Left renal cortex interstitium (tissue), 4 donors: ENCODE data around the gene ADGRB3. TPM values are rescaled to one million over a fixed set of nuclear protein-coding genes. Genes with fewer than 3 reads are reported as not detected.
"Not testable (repeated sequence)": the region's sequence is repeated elsewhere in the genome, so short reads cannot be mapped to it uniquely, and the experiment has no call there.

Experiments used
- DNase-seq, 4 donors: peaks; one replicate each; pipeline ENCODE4 v3.0.0-alpha.2; 2013; ENCODE audit warnings: low read depth in 4 of 4, low spot score in 2 of 4, missing footprints in 1 of 4
- polyA plus RNA-seq, 4 donors: library from polyadenylated mRNA; unstranded; fragments of 120-200 nt; gene quantifications; one replicate each; pipeline ENCODE4 v1.2.1, GENCODE V29; 2013; ENCODE audit not compliant: insufficient read length in 4 of 4

The ADGRB3 gene
- polyA plus RNA-seq, 4 donors: 2.9 to 5.5 (median 4.5) TPM

DNA sequence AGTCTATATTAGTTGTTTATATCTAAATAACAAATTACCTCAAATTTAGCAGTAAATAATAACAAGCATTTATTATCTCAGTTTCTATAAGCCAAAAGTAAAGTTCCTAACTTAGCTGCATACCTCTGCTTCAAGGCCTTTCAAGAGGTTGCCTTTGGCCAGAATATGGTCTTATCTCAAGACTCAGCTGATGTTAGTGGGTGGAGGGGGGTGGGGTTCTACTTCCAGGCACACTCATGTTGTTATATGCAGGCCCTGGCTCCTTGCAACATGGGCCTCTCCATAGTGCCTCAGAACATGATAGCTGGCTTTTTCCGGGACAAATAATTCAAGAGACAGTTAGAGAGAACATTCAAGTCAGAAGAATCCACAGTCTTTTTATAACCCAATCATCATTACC is 266.0 kb downstream of the ADGRB3 start:
- DNase-seq: no peak

DNA sequence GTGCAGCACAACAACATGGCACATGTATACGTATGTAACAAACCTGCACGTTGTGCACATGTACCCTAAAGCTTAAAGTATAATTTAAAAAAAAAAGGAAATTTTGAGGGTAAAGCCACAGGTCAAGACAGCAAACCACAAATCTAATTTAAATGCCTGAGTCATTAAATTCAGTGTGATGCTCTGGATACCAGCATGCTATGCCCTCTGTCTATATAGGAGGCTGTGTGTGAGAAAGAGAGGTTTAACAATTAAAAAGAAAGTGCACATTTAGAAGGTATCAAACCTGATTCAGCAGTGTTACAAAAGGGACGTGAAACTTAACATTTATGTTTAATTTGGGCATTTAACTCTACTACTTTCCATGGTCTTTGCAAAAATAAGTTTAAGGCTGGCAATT is 276.3 kb downstream of the ADGRB3 start:
- DNase-seq: no peak

DNA sequence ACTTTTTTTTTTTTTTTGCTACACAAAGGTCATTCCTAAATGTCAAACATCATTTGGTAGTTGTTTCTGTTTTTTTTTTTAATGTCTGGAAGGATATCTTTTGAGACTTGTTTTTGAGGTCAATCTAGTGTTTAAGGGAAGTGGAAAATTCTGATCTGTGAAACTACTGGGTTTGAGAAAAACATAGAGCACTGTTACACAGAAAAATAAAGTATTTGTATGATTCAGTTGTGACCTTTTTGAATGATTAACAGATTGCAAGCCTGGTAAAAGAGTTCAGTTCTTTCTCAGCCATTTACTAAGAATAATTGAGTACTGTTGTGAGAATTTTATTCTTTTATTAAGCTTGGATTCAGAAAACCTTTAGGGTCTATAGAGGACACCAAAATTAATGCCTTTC is 276.7 kb downstream of the ADGRB3 start:
- no peak for DNase-seq

DNA sequence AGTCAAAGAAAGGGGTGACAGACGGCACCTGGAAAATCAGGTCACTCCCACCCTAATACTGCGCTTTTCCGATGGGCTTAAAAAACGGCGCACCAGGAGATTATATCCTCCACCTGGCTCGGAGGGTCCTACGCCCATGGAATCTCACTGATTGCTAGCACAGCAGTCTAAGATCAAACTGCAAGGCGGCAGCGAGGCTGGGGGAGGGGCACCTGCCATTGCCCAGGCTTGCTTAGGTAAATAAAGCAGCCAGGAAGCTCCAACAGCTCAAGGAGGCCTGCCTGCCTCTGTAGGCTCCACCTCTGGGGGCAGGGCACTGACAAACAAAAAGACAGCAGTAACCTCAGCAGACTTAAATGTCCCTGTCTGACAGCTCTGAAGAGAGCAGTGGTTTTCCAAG is 277.7 kb downstream of the ADGRB3 start:
- not testable (repeated sequence) for DNase-seq

DNA sequence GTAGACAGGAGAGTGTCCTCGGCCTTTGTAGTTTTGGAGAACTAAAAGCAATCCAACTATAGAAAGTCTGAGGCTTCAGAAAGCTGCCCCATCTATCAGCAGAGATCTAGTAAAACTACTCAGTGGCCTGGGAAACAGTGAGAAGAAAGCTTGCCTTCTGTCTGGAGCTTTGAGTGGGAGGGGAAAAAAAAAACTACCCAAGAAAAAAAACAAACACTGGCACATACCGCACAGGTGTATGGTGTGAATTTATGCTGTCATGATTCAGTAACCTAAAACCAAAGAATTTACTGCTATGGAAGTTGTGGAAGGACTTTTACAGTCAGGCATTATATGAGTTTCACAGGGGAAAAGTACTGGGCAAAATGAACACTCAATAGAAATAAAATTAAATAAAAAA is 280.5 kb downstream of the ADGRB3 start:
- peak in 3 of 4 donors; percentile 8 to 39 (median 21) for DNase-seq

DNA sequence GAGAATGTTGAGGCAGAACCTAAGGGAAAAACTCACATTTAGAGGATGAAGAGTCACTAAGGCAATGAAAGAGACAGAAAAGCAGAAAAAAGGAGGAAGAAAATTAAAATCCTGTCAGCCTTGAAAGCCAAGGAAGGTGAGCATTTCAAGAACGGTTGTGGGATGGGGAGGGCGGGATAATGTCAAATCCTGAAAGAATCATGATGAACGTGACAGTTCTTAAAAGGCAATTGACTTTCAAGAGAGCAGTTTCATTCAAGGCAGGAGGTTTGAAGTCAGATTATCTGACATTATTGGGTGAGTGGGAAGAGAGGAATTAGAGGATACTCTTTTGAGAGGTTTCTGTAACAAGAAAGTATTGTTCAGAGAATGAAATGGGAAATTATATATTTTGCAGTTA is 284.5 kb downstream of the ADGRB3 start:
- no peak for DNase-seq

DNA sequence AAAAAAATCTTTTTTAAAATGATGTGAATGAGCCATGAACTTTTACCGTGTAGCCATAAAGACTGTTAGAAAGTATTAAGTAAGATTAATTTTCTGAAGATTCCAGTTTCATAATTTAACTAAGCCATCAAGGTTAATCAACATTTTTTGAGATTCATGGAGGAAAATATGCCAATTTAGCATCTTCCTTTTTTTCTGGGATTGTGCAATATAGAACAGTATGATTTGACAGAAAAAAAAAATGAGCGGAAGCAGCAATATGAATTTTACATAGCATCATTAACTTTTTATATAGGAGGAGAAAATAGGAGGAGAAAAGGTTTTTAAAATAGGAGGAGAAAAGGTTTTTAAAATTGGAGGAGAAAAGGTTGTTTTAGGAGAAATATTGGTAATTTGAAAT is 306.3 kb downstream of the ADGRB3 start:
- no peak for DNase-seq

DNA sequence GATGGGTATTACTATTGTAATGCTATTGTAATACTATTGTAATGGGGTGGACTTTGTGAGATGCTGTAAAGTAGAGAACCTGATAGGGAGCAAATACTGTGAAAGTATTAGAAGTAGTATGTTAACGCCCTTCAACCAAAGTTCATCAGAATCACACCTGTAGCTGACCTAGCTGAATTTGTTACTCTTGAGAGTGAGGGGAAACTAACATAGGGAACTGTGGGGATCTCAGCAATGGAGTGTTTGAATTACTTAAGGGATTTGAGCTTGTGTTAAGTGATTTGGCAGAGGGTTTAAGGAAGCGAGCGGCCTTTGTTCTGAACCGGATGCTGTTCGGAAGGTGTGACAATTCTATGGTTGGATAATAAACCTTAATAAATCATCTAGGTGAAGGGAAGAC is 312.6 kb downstream of the ADGRB3 start:
- no peak for DNase-seq

DNA sequence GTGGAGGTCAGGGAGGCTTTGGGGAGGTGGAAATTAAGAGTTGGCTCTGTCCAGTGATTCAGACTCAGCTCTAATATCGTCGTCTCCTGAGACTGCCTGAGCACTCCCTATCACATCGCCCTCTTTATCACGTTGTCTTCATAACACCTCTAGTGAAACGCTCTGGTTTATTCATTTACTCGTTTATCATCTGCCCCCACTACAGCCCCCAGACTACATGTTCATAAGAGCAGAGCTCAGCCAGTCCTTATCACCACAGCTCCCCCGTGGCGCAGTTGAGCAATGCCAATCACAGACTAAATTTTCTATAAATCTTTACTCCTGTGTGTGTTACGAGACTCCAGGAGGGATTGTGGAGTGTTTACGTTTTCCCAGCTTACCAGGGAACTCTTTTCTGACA is 316.2 kb downstream of the ADGRB3 start:
- DNase-seq: no peak

DNA sequence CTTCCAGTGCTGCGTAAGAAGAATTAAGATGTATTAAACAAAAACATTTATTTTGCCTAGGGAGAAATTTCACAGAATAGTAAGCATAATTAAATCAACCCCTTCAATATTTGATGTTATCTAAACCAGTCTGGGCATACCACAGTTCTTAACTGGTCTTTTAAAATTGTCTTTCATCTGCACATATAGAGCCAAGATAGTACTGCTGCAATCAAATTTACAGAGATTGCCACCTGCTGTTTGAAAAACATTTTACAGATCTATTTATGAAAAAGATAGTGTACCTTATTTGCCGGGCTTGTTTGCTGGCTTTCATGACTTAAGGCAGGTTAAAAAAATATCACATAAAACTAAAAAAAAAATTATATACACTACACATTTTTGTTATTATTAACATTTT is 323.2 kb downstream of the ADGRB3 start:
- DNase-seq: no peak

DNA sequence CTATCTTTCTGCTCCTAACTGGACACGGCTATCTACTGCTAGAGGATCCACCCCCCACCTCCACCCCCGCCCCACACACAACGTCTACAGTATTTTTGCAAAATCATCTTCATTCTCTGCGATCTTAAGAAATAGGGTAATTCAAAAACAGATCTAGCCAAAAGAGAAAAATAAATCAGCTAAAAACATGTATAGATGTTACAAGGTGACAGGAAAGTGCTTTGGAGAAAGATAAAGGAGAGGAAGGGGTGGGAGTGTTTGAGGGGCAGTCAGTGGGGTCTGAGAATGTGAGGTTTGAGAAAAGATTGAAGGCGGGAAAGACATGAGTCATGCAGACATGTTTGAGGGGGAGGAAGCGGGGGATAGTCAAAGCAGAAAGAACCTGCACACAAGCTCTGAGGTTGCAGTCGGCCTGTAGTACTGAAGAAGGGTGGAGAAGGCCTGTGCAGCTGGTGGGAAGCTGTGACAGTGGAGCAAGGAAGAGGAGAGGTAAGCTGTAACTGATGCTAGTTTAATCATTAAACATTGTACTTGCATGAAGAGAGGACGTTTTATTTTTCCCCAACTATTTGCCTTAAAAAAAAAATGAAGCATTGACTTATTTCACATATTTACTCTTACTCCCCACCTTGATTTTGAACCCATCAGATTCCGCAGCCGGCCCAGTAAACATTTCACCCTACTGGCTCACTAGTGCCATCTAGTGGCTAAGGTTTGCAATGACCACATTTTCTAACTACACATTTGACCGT is 332.6 kb downstream of the ADGRB3 start:
- peak; percentile 23 to 56 (median 33) for DNase-seq

DNA sequence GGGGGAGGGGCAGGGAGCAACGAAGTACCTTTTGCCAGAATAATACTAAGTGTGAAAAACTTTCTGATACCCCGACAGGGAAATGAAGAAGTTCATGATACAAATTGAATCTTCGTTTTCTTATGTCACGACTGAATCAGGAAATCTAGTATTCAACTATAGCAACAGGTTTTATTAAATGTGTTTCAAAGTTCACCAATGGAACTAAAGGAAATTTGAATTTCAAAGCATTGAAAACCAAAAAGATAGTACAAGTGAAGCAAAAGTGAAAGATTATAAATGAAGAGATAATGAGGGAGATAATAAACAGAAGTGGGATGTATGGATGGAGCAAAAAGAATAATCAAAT is 333.2 kb downstream of the ADGRB3 start:
- DNase-seq: no peak

DNA sequence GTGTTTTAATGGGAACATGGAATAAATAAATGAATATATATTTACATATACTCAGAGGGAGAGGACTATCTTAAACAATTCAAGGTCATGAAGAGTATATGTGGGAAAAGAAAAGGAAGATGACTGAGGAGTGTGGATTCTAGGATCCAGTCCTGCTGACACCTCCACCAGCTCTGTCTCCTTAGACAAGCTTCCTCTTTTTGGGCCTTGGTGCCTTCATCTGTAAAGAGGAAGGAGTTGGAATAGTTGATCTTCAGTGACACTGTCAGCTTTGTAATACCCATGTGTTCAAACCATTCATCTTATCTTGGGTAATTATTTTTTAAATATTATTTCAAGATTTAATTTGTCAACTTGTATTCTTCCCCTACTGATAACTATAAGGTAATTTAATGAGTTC is 338.0 kb downstream of the ADGRB3 start:
- no peak for DNase-seq

DNA sequence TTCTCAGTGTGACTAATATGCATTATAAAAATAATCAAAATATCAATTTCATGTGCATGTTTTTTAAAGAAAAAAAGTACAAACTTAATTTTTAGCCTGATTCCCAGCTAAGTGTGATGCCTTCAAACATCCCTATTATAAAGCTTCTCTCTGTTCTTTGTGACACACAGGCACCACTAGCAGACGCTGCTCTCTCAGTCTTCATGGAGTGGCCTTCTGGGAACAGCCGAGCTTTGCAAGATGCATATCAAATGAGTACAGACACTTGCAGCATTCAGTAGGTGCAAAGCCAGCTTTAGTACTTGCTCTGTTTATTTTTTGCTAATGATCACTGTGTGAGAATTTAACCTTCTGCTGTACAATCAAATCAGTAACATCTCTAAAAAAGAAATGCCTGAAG is 340.0 kb downstream of the ADGRB3 start:
- DNase-seq: no peak

DNA sequence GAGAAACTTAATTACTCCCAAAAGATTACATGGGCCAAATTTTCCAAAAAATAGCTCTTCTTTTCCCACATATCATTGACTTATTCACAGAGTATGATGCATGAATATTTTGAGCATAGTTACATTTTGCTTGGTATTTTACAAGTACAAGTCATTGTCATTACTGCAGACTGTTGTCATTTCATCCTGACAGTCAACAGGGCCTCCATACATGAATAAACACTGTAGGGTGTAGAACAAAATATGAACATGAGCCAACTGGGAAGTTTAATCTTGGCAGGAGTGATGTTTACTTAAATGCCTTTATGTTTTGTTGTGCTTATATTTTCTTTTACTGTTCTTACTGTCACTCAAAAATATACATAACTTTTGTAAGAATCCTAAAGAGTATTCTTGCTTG is 340.7 kb downstream of the ADGRB3 start:
- no peak for DNase-seq

DNA sequence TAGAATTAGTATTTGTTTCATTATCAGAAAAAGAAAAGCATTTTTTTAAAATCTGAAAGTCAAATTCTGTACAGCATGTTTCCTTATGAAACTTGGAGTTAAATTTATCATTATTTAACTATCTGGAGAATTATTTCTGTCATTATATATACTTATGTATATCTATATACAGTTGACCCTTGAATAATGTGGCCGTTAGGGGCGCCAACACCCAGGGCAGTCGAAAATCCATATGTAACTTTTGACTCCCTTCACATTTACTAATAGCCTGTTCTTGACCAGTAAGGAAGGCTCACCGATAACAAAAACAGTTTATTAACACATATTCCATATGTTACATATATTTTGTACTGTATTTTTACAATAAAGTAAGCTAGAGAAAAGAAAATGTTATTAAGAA is 341.2 kb downstream of the ADGRB3 start:
- no peak for DNase-seq

DNA sequence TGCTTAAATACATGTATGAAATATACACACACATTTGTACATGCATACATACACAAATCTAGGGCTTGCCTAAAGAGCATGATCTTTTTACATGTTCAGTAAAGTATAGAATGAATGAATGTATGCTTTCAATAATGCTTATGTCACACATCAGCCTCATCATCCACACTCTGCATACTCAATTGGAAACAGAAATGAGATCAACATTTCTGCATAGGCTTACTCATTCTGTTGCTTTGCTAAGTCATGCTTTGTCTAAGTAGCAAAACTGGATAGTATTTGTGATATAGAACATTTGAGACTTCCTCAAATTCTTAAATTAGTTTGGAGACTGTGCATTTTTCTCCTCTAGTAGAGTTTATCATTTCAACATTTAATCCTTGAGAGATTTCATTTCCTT is 343.3 kb downstream of the ADGRB3 start:
- no peak for DNase-seq

DNA sequence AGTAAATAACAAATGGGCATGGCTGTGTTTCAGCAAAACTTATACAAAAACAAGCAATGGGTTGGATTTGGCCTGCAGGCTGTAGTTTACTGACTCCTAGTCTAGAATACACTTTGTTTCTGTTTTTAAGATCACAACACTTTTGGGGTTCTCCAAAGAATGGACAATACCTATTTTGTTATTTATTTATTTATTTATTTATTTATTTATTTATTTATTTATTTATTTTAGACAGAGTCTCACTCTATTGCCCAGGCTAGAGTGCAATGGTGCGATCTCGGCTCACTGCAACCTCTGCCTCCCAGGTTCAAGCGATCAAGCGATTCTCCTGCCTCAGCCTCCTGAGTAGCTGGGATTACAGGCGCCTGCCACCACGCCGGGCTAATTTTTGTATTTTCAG is 346.6 kb downstream of the ADGRB3 start:
- not testable (repeated sequence) for DNase-seq

DNA sequence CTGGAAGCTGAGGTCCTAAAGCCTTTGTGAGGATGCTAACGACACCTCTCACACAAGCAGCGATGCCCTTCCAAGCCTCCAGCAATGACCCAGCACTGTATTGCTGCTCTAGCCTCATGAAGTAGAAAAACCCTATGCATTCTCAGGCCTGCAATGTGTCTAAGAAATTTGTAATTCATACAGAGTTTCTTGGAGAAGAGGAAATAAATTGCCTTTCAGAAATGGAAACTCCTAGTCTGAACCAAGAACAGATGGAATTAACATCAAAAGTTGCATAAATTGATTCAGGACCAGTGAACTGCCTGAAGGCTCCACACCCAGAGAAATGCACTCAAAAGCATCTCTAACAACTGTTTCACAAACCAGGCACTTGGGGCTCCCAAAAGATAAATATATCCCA is 353.6 kb downstream of the ADGRB3 start:
- DNase-seq: no peak

DNA sequence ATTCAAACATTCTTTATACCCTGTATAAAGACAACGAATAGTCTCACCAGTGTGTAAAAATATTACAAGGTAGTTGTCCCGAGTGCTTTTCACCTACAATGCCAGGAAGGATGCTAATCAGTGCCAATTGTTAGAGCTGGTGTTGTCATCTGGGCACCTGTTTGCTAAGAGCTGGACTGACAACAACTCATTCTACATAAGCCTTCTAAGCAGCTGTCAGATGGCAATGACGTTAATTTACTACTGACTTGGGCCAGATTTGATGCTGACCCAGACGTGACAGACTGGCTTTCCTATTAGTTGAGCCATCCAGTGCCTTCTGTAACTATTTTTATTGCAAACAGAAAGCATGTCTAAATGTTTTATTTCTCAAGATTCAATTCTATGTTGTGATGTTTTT is 355.2 kb downstream of the ADGRB3 start:
- no peak for DNase-seq

DNA sequence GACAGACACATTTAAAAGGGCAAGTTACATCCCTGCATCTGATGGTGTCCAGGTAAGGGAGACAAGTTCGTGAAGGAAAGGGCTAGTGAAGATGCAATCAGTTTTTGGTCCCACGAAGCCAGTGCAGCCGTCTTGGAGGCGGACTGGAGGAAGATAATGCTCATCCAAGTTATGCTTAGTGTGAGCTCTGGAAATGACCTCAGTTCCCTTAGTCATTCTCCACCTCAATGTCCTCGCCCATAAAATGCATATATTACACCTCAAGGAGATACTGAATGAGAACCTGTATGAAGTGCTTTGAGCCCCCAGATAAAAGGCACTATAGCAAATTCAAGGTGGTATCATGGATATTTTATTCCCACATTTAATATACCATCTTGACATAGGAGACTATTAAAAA is 358.8 kb downstream of the ADGRB3 start:
- no peak for DNase-seq

DNA sequence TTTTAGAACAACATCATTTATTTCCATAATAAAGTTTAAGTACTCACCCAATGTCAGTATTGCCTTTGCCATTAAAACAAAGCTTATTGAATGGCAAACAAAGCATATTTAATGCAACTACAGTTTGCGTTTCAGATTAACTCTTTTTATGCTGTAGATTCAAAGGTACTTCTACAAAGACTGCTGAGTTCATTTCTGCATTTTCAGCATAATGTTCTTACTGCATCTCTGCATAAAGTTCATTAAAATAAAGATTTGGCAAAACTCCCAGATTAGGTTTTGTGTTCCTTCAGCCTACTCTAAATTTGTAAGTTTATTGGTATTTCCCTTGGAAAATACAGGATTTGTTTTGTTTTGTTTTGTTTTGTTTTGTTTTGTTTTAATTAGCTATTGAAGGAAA is 359.4 kb downstream of the ADGRB3 start:
- DNase-seq: no peak

DNA sequence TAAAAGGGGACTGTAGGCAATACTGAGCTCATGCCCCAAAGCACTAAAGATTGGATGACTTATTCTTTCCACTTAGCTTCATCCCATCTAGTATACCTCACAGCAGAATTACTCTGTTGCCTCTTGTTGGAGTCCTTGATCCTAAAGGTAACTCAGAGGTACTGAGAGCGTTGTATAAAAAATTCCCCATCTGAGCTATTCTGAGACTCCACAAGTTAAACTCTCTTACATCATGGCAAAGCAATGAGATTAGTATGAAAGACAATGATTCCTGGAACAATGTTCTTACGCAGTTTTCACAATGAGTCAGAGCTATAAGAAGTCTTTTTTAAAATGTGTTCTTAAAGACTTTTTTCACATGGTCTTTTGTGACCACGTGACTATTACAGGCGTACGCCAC is 370.1 kb downstream of the ADGRB3 start:
- no peak for DNase-seq
